Retinal pigment epithelial cell (primary cell): ENCODE data around the gene DPH6.
"Not testable (repeated sequence)": the region's sequence is repeated elsewhere in the genome, so short reads cannot be mapped to it uniquely, and the experiment has no call there.

Experiments
- DNase-seq: peaks from one replicate; pipeline ENCODE4 v3.0.0-alpha.2; 2010; ENCODE audit warnings: low read depth
- H3K4me3 ChIP-seq: 2 replicates; pipeline ENCODE4 v1.5.1; 2011; ENCODE audit warnings: mild to moderate bottlenecking, low read length, control low read depth, moderate library complexity
- TF ChIP-seq, protein P1 (sequence below): conservative IDR thresholded peaks from 2 replicates; pipeline ENCODE4 v1.5.1; 2011; ENCODE audit warnings: low read depth, low read length, control low read depth, inconsistent platforms

Gene DPH6

GRCh38 chr15:35383506-35383905, 162.5 kb downstream of the DPH6 start:
- no peak overlapping the region for H3K4me3 ChIP-seq
- TF ChIP-seq, protein P1, sequence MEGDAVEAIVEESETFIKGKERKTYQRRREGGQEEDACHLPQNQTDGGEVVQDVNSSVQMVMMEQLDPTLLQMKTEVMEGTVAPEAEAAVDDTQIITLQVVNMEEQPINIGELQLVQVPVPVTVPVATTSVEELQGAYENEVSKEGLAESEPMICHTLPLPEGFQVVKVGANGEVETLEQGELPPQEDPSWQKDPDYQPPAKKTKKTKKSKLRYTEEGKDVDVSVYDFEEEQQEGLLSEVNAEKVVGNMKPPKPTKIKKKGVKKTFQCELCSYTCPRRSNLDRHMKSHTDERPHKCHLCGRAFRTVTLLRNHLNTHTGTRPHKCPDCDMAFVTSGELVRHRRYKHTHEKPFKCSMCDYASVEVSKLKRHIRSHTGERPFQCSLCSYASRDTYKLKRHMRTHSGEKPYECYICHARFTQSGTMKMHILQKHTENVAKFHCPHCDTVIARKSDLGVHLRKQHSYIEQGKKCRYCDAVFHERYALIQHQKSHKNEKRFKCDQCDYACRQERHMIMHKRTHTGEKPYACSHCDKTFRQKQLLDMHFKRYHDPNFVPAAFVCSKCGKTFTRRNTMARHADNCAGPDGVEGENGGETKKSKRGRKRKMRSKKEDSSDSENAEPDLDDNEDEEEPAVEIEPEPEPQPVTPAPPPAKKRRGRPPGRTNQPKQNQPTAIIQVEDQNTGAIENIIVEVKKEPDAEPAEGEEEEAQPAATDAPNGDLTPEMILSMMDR, result no peak
- DNase-seq, result no peak

DNA sequence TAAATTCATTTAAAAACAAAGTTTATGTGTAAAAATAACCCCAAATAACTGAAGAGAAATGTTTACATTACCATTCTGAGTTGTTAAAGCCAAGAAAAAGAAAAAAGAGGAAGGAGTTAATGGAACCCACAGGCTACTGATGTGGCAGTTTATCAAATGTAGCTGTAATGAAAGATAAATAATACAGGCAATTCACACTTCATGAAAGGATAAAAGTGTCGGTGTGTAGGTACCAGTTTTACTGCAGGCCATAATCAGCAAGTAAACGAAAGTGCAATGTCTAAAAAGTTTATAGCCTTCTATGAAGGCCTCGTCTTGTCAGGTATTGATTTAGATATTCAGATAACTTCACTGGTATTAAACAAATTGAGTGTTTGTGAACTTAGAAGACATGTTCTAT, 164.6 kb downstream of the DPH6 start:
- DNase-seq, result no peak
- no peak overlapping the region for H3K4me3 ChIP-seq
- TF ChIP-seq, protein P1, result no peak

- DNase-seq, result no peak
- no peak overlapping the region for H3K4me3 ChIP-seq
- TF ChIP-seq, protein P1, result no peak
Observed at GRCh38 chr15:35379972-35380371, 166.0 kb downstream of the DPH6 start.

DNA sequence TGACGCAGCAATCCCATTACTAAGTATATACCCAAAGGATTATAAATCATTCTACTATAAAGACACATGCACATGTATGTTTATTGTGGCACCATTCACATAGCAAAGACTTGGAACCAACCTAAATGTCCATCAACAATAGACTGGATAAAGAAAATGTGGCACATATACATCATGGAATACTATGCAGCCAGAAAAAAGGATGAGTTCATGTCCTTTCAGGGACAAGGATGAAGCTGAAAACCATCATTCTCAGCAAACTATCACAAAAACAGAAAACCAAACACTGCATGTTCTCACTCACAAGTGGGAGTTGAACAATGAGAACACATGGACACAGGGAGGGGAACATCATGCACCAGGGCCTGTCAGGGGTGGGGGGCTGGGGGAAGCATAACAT, 167.5 kb downstream of the DPH6 start:
- H3K4me3 ChIP-seq, result not testable (repeated sequence)

DNA sequence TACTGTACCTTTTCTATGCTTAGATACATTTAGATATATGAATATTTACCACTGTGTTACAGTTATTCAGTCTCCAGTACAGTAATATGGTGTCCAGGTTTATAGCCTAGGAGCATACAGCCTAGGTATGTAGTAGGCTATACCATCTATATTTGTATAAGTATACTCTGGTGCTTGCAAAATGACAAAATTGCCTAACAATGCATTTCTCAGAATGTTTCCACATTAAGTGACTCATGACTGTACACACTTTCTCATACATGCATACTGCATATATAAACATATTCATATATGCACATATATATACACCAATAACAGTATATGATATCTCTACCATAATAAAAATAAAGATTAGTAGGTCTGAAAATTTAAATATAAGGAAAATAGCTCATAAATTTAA, 169.3 kb downstream of the DPH6 start:
- no peak overlapping the region for H3K4me3 ChIP-seq
- TF ChIP-seq, protein P1, result no peak
- DNase-seq, result no peak

More for the DNA sequence above, 167.5 kb downstream of the DPH6 start:
- DNase-seq, result not testable (repeated sequence)

- H3K4me3 ChIP-seq, result no peak overlapping the region
- TF ChIP-seq, protein P1, result no peak
- DNase-seq, result no peak
Observed at GRCh38 chr15:35374661-35375060, 171.3 kb downstream of the DPH6 start.

DNA sequence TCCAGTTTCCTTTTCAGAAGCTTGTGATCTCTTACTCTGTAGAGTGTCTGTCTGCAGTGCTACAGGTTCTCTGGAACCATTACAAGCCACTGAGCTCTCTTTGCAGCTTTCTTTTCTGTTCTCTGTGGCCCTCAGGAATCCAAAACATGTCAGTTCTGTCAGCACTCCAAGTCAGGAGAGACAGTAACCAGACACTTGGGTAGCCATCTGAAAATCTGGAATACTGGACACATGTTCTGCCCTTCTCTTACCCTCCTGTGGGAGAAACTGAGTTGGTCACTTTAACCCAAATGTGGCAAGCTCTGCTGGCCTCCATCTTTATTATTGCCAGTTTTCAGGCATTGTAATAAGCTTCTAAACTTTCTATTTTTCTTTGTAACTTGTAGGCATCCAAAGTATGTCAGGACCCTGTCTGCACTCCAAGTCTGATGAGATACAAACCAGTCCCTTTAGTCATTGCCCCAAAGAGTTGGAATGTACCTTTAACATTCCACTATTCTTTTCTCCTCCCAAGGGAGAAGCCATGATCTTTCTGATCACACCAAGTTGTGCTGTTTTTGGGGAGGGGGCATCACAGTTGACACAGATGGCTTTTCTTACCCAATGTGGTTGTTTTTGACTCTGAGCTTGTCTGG, 183.7 kb downstream of the DPH6 start:
- TF ChIP-seq, protein P1, result no peak
- no peak overlapping the region for H3K4me3 ChIP-seq
- no peak for DNase-seq

DNA sequence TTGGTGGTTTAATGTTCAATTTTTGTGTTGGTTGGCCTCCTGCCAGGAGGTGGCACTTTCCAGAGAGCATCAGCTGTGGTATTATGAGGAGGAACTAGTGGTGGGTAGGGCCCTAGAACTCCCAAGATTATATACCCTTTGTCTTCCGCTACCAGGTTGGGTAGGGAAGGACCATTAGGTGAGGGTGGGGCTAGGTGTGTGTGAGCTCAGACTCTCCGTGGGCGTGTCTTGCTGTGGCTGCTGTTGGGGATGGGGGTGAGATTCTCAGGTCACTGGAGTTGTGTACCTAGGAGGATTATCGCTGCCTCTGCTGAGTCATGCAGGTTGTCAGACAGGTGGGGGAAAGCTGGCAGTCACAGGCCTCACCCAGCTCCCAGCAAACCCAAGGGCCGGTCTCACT, 187.1 kb downstream of the DPH6 start:
- TF ChIP-seq, protein P1, result no peak

More for the DNA sequence above, 187.1 kb downstream of the DPH6 start:
- H3K4me3 ChIP-seq, result no peak overlapping the region
- no peak for DNase-seq
